Endometrium (tissue), 2 donors: ENCODE measurements around the gene SNTB2.
"Not testable (repeated sequence)": the region's sequence is repeated elsewhere in the genome, so short reads cannot be mapped to it uniquely, and the experiment has no call there.

Source experiments
- FAIRE-seq: peaks from 2 replicates; lab custom pipeline; 2012; peaks lifted over from hg19 to GRCh38; lab: Jason Lieb, UNC
- donor health status: control.
- donor health status: control.

SNTB2 gene

DNA sequence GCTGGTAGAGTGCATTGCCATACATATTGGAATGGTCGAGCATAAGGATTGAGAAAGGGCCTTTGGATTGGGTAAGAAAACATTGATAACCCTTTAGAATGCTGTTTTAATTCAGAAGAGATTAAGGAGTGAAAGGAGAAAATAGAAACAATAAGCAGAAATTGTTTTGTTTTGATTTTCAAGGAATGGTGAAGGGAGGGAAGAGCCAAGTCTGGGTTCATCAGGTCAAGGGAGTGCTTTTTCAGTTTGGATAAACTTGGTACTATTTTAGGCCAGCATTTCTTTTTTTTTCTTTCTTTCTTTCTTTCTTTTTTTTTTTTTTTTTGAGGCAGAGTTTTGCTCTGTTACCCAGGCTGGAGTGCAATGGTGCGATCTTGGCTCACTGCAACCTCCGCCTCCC lies 50.3 kb downstream of the SNTB2 start:
- peak; percentile 73 for FAIRE-seq

DNA sequence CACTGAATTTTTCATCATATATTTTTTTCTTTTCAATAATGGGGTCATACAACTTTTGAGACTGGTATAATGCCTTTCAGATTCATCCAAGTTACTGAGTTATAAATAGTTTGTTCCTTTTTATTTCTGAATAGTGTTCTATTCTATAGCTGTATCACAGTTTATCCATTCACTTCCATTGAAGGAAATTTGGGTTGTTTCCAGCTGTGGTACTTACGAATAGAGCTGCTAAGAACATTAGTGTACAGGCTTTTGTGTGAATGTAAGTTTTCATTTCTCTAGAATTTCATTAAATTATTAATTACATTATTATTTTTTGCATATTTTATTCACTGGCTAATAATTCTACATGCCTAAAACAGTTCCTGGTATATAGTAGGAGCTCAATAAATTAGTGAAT lies 52.9 kb downstream of the SNTB2 start:
- FAIRE-seq: no peak

DNA sequence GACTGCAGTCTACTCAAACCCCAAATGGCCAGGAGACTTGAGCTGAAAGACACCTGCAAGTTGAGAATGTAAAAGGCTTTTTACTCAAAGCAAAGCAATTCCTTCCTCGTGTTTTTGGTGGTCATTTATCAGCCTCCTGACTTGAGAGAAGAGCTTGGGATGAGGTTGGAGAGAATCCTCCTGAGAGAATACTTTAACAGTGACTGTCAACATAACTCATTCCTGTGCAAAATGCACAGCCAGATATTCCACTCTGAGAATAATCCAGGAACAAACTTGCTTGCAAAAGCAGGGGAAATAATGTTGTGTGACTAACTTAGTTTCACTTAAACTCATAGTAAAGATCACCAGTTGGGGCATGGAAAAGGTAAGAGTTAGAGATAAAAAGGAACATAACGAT lies 53.4 kb downstream of the SNTB2 start:
- no peak for FAIRE-seq

DNA sequence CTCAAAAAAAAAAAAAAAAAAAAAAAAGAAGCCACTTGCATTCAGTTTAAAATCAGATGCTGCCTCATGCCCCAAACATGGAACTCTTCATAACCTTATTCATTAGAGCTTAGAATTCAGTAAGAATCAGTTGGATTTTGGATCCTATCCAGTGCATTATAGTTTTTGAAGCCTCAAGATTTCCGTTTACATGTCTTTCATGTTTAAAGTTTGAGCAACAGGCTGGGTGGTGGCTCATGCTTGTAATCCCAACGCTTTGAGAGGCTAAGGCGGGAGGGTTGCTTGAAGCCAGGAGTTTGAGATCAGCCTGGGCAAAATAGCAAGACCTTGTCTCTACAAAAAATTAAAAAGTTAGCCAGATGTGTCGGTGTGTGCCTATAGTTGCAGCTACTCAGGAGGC lies 55.0 kb downstream of the SNTB2 start:
- no peak for FAIRE-seq

DNA sequence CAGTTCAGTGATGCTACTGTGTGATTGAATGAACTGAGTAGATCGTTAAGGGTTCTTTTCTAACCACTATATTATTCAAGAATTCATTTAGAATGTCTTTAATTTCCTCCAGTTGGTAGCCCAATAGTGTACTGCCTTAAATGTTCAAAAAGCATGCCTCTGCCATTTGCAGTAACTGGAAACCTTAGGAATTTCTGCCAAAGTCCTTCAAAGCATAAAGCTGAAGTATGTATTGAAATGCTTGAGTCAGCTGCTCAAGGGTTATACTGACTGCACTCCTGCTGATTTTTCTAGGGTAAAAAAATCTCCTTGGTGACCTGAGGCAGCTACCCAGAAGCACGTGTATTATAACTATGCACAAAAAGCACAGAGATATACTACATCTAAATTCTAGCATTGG lies 56.5 kb downstream of the SNTB2 start:
- FAIRE-seq: no peak

DNA sequence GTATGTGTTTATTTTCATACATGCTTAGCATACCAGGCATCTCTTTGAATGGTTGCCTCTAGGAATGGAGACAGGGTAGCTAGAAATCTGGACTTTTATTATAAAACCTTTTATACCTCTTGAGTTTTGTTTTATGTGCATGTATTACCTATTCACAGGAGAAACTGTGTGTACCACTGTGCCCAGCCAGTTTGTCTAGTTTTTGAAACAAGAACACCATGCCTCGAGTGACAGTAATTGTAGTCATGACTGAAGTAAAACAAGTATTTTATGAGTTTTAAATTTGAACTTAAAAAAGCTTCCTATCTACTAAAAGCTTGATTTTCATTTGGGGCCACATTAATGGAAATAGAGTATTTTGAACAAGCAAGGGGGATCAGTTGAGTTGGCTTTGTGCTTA lies 57.4 kb downstream of the SNTB2 start:
- no peak for FAIRE-seq

DNA sequence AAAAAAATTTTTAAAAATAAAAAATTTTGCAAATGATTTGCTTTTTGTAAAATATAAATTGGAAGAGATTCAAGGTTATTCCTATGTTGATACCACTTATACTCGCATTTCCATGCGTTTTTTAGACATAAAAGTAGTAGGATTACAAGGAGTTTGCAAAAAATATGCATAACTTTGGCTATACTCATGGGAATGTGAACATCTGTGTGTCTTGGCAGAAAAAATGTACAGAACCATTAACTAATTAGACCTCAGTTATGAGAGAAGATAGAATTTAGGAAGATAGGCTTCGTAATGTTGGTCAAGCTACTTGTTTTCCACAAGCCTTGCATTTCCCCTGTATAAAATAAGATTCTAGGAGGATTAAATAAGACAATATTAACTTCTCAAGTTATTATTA lies 63.1 kb downstream of the SNTB2 start:
- no peak for FAIRE-seq

DNA sequence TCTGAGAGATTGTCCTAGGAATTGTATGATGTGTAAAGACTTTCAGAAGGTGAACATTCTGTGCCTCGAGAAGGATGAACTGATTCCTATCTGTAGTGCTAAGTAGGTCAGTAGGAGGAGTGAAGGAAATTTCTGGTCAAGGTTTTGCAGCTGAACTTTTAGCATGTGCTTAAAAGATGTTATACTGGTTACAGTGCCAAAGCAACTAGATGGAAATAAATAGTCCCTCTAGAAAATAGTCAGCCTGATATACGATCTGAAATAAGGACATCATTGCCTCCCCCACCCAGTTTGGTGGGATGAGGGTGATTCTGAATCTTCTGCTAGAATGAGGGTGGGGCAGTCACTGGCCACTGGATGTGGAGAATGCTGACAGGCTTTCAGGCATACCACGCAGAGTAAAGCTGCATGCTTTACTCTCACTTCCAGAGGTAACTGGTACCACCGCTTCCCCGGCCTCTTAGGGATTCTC lies 66.9 kb downstream of the SNTB2 start:
- peak; percentile 94 for FAIRE-seq

DNA sequence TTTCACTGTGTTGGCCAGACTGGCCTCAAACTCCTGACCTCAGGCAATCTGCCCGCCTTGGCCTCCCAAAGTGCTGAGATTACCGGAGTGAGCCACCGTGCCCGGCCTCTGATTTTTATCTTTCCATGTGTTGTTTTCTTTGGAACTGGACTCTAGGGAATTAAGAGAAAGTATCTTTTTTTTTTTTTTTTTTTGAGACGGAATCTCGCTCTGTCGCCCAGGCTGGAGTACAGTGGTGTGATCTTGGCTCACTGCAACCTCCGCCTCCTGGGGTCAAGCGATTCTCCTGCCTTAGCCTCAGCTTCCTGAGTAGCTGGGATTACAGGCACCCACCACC lies 72.4 kb downstream of the SNTB2 start:
- not testable (repeated sequence) for FAIRE-seq

DNA sequence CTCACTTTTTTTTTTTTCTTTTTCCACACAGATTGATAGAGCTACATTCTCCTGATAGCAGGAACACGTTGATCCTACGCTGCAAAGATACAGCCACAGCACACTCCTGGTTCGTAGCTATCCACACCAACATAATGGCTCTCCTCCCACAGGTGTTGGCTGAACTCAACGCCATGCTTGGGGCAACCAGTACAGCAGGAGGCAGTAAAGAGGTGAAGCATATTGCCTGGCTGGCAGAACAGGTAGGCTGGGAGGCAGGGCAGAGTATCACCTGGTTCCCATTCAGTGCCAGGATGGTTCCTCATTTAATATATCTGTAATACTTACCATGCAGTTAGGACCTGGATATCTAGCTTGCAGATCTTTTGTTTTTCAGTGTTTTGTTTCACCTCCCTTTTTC lies 73.1 kb downstream of the SNTB2 start:
- FAIRE-seq: no peak

DNA sequence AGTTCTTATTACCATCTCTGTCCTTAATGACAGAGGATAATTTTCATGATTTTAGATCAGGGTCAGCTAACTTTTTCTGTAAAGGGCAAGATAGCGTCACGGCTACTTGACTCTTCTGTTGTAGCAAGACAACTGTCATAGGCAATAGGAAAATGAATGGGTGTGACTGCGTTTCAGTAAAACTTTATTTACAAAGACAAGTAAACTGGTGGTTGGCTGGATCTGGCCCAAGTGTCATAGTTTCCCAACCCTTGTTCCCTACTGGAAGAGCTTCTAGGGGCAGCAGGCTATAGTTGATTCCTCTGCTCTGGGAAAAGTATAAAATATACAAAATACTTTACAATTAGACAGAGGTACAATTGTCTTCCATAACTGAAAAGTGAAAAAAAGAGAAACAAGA lies 73.5 kb downstream of the SNTB2 start:
- no peak for FAIRE-seq

DNA sequence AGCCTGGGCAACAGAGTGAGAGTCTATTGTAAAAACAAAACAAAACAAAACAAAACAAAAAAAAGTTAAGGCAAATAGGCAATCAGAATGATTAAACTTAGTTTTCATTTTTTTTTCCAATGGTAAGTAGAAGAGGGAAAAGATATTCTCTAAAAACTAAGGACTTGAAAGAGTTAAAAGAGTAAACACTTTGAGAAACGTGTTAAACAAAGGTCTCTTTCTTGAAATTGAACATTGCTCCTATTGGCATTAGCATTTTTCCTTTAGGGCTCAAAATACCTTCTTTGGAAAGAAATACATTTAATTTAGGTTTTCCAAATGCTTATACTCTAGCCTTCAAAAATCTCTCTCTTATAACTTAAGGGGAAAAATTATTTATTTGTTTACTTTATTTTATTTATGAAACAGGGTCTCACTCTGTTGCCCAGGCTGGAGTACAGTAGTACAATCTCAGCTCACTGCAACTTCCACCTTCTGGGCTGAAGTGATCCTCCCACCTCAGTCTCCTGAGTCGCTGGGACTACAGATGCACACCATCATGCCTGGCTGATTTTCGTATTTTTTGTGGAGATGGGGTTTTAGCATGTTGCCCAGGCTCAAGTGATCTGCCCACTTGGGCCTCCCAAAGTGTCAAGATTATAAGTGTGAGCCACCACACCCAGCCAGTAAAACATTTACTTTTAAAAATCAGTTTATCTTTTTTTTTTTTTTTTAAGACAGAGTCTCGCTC lies 79.5 kb downstream of the SNTB2 start:
- no peak for FAIRE-seq

DNA sequence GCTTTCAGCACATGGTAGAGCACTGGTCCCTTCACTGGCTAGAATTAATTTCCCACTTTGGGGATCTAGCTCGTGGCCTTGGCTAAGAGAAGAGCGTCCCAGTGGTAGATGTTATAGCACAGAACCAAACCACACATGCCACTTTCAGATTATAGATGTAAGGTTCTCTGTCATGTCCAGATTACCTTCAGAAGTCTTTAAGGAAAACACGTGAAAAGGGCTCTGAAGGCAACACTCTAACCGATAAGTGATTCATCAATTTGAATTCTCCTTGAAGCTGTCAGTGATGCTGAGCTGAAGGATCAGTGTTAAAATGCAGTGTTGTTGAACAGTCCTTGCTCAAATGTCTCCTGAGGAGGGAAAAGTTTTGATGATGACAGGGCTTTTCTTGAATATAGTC lies 80.7 kb downstream of the SNTB2 start:
- no peak for FAIRE-seq

DNA sequence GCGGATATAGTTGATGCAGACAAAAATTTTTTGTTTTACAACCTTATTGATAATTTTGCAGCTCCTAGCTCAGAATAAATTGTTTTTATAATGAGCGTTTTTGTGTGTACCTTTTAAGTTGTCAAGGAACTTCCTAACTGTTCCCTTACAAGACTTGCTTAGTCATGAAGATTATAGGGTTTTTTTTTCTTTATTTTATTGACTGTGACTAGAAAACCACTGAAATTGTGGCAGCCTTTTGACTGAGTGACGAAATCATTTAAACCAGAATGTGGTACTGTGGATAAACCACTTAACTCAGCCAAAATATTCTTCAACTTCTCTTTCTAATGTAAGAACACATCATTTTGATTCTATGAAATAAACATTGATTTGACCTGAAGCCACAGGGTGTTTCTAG lies 83.4 kb downstream of the SNTB2 start:
- FAIRE-seq: no peak

DNA sequence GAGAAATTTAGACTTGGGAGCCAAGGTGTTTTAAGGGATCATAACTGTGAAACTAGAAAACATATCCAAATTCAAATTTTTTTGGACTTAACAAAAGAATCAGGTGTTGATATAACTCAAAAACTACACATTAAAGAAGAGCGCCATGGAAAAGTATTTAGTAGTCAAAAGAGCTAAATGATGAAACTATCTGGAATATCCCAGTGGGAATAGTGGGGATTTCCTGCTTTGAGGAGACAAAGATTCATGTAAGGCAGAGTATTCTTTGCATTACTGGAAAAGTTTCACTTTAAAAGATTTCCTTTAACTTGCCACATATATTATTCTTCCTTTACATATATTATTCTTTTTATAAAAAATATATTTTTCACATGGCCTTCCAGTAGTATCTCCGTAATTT lies 83.9 kb downstream of the SNTB2 start:
- FAIRE-seq: no peak

DNA sequence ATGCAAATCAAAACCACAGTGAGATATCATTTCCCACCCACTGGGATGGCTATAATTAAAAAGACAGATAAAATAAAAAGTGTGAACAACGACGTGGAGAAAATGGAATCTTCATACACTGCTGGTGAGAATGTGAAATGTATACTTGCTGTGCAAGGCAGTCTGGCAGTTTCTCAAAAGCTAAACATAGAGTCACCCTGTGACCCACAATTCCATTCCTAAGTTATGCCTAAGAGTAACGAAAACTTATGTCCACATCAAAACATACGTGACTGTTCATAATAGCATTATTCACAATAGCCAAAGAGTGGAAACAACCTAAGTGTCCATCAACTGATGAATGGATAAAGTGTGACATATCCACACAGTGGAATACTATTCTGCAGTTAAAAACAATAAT lies 86.0 kb downstream of the SNTB2 start:
- no peak for FAIRE-seq

DNA sequence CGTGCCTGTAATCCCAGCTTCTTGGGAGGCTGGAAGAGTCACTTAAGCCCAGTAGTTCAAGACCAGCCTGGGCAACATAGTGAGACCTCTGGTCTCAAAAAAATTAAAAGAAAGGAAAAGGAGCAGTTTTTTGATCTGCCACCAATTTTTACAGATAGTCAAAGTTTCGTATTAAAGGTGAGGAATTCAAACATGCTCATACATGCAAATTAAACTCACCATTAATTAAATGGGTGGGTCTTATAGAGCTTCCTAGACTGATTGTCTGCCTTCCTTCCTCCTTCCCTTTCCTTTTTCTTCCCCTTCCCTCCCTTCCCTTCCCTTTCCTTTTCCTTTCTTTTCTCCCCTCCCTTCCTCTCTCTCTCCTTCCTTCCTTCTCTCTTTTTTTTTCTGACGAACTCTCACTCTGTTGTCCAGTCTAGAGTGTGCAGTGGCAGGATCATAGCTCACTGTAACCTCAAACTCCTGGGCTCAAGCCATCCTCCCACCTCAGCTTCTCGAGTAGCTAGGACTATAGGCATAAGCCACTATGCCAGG lies 87.8 kb downstream of the SNTB2 start:
- no peak for FAIRE-seq

DNA sequence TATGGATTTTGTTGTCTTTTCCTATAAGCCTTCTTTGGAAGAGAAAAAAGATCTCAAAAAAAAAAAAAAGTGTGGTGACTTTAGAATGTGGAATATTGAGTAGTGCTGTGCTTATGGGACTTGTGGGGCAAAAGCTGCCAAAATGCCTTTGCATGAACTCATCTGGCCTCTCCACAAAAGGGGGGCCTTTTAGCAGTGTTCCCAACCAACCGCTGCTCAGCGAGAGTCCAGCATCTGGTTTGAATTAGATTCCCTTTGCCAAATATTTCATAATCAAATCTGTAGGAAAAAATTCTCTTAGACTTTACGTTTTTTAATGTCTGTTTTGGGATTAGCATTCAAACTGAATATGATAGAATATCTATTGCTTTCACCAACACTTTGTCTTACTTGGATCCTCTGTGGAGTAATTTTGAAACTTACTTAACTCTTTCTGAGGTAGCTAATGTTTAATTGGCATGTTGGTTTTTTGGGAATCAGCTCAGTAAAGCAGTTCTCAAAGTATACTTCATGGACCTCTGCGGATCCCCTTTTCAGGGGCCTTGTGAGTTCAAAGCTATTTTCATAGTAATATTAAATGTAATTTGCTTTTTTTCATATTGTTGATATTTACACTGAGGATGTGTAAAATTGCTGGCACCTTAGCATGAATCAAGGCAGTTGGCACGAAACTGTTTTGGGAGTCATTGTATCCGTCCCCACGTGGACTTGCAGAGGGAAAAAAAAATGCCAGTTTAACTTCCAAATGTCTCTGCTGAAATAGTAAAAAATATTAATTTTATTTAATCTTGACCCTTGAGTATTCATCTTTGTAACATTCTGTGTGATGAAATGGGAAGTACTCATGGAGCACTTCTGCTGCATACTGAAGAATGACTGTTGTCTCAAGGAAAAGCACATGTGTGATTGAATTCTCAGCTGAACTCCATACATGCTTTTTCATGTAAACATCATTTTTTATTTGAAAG lies 89.5 kb downstream of the SNTB2 start:
- FAIRE-seq: peak; percentile 55

DNA sequence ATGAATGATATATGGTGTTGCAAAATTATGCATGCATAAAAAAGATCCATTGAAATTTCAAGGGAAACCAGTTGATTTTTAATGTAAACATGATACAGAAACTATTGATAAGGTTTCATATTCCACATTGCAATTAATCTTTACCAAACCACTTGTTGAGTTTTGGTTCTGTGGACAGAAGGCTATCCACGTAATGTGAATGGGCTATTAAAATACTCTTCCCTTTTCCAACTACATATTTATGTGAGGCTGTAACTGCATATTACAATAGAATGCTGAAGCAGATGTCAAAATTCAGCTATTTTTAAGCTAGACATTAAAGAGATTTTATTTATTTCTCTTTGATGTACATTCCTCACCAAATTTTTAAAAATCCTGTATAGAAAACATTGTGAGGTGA lies 90.4 kb downstream of the SNTB2 start:
- FAIRE-seq: no peak

DNA sequence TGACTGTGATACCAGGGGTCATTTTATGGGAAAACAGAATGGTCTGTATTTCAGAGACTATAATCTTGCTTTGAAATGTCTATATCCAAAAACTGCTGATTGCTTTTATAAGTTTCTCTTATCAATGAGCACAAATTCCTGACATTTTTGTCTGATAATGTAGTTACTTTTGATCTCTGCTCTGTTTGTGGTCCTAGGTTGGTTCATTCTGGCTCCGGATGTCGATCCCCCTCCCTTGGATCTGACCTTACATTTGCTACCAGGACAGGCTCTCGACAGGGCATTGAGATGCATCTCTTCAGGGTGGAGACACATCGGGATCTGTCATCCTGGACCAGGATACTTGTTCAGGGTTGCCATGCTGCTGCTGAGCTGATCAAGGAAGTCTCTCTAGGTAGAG lies 96.9 kb downstream of the SNTB2 start:
- no peak for FAIRE-seq

DNA sequence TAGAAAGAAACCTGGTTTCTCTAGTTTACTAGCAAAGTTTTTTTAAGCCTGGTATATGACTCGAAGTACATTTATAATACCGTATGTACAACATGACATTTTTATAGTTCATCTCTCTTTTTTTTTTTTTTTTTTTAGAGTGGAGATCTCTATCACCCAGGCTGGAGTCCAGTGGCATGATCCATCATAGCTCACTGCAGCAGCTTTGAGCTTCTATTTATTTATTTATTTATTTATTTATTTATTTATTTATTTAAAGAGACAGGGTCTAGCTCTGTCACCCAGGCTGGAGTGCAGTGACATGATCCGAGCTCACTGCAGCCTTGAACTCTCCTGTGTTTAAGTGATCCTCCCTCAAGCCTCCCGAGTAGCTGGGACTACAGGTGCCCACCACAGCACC lies 98.3 kb downstream of the SNTB2 start:
- no peak for FAIRE-seq

DNA sequence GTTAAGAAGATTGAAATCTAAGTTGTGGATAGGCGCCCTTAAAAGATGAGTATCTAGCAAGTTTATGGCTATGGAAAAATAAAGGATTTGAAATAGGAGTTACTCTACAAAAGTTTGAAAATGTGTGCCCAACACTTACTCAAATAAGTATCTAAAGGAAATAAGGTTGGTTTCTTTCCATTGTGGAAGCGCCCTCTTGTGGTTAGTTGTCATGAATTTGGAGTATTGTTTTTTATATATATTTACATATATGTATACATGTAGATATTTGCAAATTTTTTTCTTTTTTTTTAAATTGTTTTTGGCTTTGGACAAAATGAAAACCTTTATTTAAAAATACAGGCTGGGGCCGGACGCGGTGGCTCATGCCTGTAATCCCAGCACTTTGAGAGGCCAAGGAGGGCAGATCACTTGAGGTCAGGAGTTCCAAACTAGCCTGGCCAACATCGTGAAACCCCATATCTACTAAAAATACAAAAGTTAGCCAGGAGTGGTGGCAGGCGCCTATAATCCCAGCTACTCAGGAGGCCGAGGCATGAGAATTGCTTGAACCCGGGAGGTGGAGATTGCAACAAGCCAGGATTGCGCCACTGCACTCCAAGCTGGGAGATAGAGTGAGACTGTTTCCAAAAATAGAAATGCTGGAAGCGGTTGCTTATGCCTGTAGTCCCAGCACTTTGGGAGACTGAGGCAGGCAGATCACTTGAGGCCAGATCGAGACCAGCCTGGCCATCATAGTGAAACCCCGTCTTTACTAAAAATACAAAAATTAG lies 100.2 kb downstream of the SNTB2 start:
- peak; percentile 89 for FAIRE-seq
